Stomach smooth muscle (tissue), 2 donors: ENCODE data around the gene LCK.
"Not testable (repeated sequence)": the region's sequence is repeated elsewhere in the genome, so short reads cannot be mapped to it uniquely, and the experiment has no call there.

Experiments
- H3K27ac ChIP-seq: one replicate; pipeline ENCODE4 v1.7.0; 2013; ENCODE audit warnings: mild to moderate bottlenecking, low read length, inconsistent platforms
- H3K27me3 ChIP-seq, 2 donors: one replicate each; pipeline ENCODE4 v1.7.0; 2013; ENCODE audit warnings: low read length in 2 of 2; ENCODE audit not compliant: insufficient read depth in 2 of 2, control insufficient read depth in 1 of 2
- H3K36me3 ChIP-seq, 2 donors: one replicate each; pipeline ENCODE4 v1.7.0; 2013; ENCODE audit warnings: low read length in 2 of 2; ENCODE audit not compliant: control insufficient read depth in 2 of 2, insufficient read depth in 2 of 2
- H3K4me1 ChIP-seq: one replicate; pipeline ENCODE4 v1.7.0; 2013; ENCODE audit warnings: low read length; ENCODE audit not compliant: control insufficient read depth, insufficient read depth
- H3K4me3 ChIP-seq, 2 donors: one replicate each; pipeline ENCODE4 v1.7.0; 2013; ENCODE audit warnings: low read length in 2 of 2
- H3K9ac ChIP-seq, 2 donors: one replicate each; pipeline ENCODE4 v1.7.0; 2013; ENCODE audit warnings: low read length in 2 of 2, mild to moderate bottlenecking in 1 of 2
- H3K9me3 ChIP-seq, 2 donors: one replicate each; pipeline ENCODE4 v1.7.0; 2013; ENCODE audit warnings: low read length in 2 of 2; ENCODE audit not compliant: control insufficient read depth in 2 of 2
- donor health status: healthy.
- donor health status: Pancreatic carcinoma.

Gene LCK

DNA sequence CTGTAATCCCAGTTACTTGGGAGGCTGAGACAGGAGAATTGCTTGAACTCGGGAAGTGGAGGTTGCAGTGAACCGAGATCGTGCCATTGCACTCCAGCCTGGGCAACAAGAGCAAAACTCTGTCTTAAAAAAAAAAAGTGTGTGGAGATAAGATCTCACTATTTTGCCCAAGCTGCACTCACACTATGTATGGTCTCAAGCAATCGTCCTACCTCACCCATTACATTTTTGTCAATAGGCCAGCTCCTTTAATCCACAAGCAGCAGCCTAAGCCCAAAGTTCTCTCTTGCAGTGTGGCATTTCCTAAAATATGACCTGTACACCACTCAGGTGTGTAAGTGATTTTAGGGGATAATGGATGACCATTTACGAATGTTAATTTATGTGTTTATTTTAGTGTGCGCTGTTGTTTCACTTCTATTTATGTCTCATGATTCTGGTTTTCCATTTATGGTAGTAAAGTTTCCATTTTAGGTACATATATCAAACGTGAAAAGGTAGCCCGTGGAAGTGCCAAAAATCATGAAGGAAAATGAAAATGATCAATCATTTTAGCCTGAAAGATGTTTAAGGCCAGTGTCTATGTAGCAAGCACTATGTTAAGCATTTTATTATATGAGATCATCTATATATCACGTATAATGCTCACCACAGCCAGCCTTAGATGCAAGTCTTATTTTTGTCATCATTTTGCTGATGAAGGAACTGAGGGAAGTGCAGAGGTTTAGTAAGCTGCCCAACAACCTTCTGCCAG lies 5.6 kb downstream of the LCK start:
- no peaks in the 10 kb centered on the region for H3K9me3 ChIP-seq
- peaks cover 2 to 9% of the 10 kb centered on the region in 2 donors for H3K27me3 ChIP-seq
- H3K4me3 ChIP-seq = no peak overlapping the region
- H3K4me1 ChIP-seq = peaks cover 4% of the 10 kb centered on the region
- H3K9ac ChIP-seq = no peak overlapping the region
- H3K27ac ChIP-seq = no peak overlapping the region
- H3K36me3 ChIP-seq = no peaks in the 10 kb centered on the region

GRCh38 chr1:32257227-32257508 lies 6.1 kb downstream of the LCK start:
- H3K9ac ChIP-seq = no peak overlapping the region
- H3K27ac ChIP-seq = no peak overlapping the region
- H3K27me3 ChIP-seq = peaks cover 2 to 4% of the 10 kb centered on the region in 2 donors
- no peaks in the 10 kb centered on the region for H3K9me3 ChIP-seq
- no peaks in the 10 kb centered on the region for H3K36me3 ChIP-seq
- peaks cover 3% of the 10 kb centered on the region for H3K4me1 ChIP-seq
- H3K4me3 ChIP-seq = no peak overlapping the region

DNA sequence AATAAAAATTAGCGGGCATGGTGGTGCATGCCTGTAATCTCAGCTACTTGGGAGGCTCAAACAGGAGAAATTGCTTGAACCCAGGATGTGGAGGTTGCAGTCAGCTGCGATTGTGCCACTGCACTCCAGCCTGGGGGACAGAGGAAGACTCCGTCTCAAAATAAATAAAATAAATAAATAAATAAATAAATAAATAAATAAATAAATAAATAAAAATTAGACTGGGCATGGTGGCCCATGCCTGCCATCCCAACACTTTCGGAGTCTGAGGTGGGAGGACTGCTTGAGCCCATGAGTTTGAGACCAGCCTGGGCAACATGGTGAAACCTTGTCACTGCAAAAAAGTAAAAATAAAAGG lies 12.2 kb downstream of the LCK start:
- H3K9me3 ChIP-seq, H3K27me3 ChIP-seq, H3K4me1 ChIP-seq, H3K27ac ChIP-seq, H3K4me3 ChIP-seq, H3K9ac ChIP-seq, H3K36me3 ChIP-seq: not testable (repeated sequence)

DNA sequence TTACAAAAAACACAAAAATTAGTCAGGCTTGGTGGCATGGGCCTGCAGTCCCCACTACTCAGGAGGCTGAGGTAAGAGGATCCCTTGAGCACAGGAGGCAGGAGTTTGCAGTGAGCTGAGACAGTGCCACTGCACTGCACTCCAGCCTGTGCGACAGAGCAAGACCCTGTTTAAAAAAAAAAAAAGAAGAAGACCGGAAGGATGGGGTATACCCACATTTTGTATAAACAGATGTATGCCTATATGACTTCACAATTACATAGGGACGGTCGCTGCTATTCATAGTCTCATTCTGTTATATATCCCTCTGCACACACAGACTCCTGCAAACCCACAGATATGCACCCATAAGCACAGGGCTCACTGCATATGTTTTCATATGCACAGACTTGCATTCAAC lies 12.7 kb downstream of the LCK start:
- Histone ChIP-seq H3K36me3 (no peaks in the 10 kb centered on the region), H3K9ac (no peak overlapping the region), H3K27ac (no peak overlapping the region), H3K27me3 (no peaks in the 10 kb centered on the region), H3K4me3 (no peak overlapping the region), H3K9me3 (no peaks in the 10 kb centered on the region), H3K4me1 (no peaks in the 10 kb centered on the region)

GRCh38 chr1:32265846-32266245 lies 14.8 kb downstream of the LCK start:
- Histone ChIP-seq H3K36me3 (no peaks in the 10 kb centered on the region), H3K27ac (no peak overlapping the region), H3K4me3 (no peak overlapping the region), H3K9me3 (no peaks in the 10 kb centered on the region), H3K9ac (no peak overlapping the region), H3K4me1 (no peaks in the 10 kb centered on the region), H3K27me3 (no peaks in the 10 kb centered on the region)

- H3K9me3 ChIP-seq = no peaks in the 10 kb centered on the region
- no peaks in the 10 kb centered on the region for H3K4me1 ChIP-seq
- no peak overlapping the region for H3K4me3 ChIP-seq
- no peak overlapping the region for H3K9ac ChIP-seq
- no peaks in the 10 kb centered on the region for H3K36me3 ChIP-seq
- no peak overlapping the region for H3K27ac ChIP-seq
- no peaks in the 10 kb centered on the region for H3K27me3 ChIP-seq
Observed at GRCh38 chr1:32266921-32267591, 16.0 kb downstream of the LCK start.

GRCh38 chr1:32269744-32270143 lies 18.7 kb downstream of the LCK start:
- Histone ChIP-seq H3K27me3 (peaks cover 10% of the 10 kb centered on the region in 2 donors), H3K9ac (no peak overlapping the region), H3K27ac (no peak overlapping the region), H3K36me3 (no peaks in the 10 kb centered on the region), H3K4me3 (no peak overlapping the region), H3K9me3 (no peaks in the 10 kb centered on the region), H3K4me1 (no peaks in the 10 kb centered on the region)

- Histone ChIP-seq H3K27ac (no peak overlapping the region), H3K4me1 (no peaks in the 10 kb centered on the region), H3K9me3 (no peaks in the 10 kb centered on the region), H3K4me3 (no peak overlapping the region), H3K27me3 (peaks cover 24 to 26% of the 10 kb centered on the region in 2 donors), H3K36me3 (no peaks in the 10 kb centered on the region), H3K9ac (no peak overlapping the region)
Observed at GRCh38 chr1:32272557-32273390, 21.7 kb downstream of the LCK start.

DNA sequence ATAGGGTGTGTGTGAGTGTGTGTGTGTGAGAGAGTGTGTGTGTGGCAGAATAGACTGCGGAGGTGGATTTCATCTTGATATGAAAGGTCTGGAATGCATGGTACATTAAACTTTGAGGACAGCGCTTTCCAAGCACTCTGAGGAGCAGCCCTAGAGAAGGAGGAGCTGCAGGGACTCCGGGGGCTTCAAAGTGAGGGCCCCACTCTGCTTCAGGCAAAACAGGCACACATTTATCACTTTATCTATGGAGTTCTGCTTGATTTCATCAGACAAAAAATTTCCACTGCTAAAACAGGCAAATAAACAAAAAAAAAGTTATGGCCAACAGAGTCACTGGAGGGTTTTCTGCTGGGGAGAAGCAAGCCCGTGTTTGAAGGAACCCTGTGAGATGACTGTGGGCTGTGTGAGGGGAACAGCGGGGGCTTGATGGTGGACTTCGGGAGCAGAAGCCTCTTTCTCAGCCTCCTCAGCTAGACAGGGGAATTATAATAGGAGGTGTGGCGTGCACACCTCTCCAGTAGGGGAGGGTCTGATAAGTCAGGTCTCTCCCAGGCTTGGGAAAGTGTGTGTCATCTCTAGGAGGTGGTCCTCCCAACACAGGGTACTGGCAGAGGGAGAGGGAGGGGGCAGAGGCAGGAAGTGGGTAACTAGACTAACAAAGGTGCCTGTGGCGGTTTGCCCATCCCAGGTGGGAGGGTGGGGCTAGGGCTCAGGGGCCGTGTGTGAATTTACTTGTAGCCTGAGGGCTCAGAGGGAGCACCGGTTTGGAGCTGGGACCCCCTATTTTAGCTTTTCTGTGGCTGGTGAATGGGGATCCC lies 22.5 kb downstream of the LCK start:
- Histone ChIP-seq H3K4me1 (no peaks in the 10 kb centered on the region), H3K9me3 (no peaks in the 10 kb centered on the region), H3K27ac (no peak overlapping the region), H3K36me3 (no peaks in the 10 kb centered on the region), H3K9ac (no peak overlapping the region), H3K4me3 (no peak overlapping the region), H3K27me3 (peaks cover 24 to 26% of the 10 kb centered on the region in 2 donors)

GRCh38 chr1:32274646-32275340 lies 23.7 kb downstream of the LCK start:
- H3K27ac ChIP-seq = no peak overlapping the region
- no peaks in the 10 kb centered on the region for H3K4me1 ChIP-seq
- no peaks in the 10 kb centered on the region for H3K9me3 ChIP-seq
- H3K4me3 ChIP-seq = no peak overlapping the region
- H3K9ac ChIP-seq = no peak overlapping the region
- peaks cover 26% of the 10 kb centered on the region in 2 donors for H3K27me3 ChIP-seq
- H3K36me3 ChIP-seq = no peaks in the 10 kb centered on the region
